ENCODE measurements around the gene OR5H1.

Gene OR5H1

DNA sequence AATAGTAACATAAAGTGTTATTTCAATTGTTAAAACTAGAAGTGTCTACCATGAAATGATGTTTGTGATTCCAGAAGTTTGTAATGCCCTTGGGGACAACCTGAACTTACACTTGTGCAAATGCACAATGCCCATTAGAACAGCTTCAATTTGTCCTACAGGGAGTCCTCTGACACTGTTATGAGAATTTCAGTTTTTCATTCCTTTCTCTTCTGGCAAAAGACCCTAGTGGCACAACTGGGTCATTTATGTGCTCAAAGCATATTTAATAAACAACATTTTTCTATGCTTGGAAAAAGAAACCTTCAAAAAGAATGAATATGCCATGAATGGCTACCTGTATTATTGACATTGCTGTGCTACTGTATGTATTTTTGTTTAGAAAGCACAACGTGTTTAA lies at the start of gene OR5H1:
Gene OR5H1 (plus strand): TSS at position 301 of the 400 bp plus-strand sequence. CDS start 1,977 bp downstream, outside the sequence.
- no peak within 1 kb of the TSS for H3K4me3 ChIP-seq (ENCODE audit: low read depth, low read length)
- ChIA-PET POLR2A (no interaction called here), CTCF (no interaction called here)
- TF ChIP-seq, protein P1, sequence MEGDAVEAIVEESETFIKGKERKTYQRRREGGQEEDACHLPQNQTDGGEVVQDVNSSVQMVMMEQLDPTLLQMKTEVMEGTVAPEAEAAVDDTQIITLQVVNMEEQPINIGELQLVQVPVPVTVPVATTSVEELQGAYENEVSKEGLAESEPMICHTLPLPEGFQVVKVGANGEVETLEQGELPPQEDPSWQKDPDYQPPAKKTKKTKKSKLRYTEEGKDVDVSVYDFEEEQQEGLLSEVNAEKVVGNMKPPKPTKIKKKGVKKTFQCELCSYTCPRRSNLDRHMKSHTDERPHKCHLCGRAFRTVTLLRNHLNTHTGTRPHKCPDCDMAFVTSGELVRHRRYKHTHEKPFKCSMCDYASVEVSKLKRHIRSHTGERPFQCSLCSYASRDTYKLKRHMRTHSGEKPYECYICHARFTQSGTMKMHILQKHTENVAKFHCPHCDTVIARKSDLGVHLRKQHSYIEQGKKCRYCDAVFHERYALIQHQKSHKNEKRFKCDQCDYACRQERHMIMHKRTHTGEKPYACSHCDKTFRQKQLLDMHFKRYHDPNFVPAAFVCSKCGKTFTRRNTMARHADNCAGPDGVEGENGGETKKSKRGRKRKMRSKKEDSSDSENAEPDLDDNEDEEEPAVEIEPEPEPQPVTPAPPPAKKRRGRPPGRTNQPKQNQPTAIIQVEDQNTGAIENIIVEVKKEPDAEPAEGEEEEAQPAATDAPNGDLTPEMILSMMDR (IDR thresholded peaks at IDR 0.05; ENCODE audit: insufficient read depth, low read length, missing control alignments), result no peak
- DNase-seq (ENCODE audit: low read depth, low spot score), result no peak

DNA sequence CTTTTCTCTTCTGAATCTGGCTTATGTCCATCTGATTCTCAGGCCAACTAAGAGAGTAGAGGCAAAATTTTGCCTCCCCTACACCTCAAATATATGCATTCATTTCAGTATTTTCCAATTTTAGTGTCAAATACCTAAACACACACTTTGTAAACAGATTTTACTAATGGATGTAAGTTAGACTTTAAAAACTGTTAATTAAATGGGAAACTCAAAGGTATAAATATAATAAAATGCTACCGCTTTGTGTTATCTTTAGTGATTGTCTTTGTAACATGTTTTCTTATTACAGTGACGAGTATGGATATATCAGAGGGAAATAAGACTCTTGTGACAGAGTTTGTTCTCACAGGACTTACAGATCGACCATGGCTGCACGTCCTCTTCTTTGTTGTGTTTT lies 43.6 kb upstream of the OR5H1 start, which contains the start of gene OR5AC2:
Gene OR5AC2 (plus strand): TSS at position 301 of the 400 bp plus-strand sequence. CDS start 0 bp downstream, at position 301.
- no peak for DNase-seq (ENCODE audit: low read depth, low spot score)
- ChIA-PET CTCF (no interaction called here), POLR2A (no interaction called here)
- TF ChIP-seq, protein P1 (IDR thresholded peaks at IDR 0.05; ENCODE audit: insufficient read depth, low read length, missing control alignments), result no peak
- no peak within 1 kb of the TSS for H3K4me3 ChIP-seq (ENCODE audit: low read depth, low read length)

DNA sequence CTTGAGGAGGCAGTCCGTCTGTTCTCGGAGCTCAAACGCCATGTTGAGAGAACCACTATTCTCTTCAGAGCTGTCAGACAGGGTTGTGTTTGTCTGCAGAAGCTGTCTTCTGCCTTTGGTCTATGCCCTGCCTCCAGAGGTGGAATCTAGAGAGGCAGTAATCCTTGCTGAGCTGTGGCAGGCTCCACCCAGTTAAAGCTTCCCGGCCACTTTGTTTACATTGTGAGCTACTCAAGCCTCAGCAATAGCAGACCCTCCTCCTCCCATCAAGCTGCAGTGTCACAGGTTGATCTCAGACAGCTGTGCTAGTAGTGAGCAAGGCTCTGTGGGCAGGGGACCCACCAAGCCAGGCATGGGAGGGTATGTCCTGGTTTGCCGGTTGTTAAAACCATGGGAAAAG lies 34.6 kb upstream of the OR5H1 start:
- CTCF ChIA-PET, result no interaction called here
- POLR2A ChIA-PET, result no interaction called here
- H3K4me3 ChIP-seq (ENCODE audit: low read depth, low read length), result no peak overlapping the region
- TF ChIP-seq, protein P1 (IDR thresholded peaks at IDR 0.05; ENCODE audit: insufficient read depth, low read length, missing control alignments), result no peak
- DNase-seq (ENCODE audit: low read depth, low spot score), result no peak

DNA sequence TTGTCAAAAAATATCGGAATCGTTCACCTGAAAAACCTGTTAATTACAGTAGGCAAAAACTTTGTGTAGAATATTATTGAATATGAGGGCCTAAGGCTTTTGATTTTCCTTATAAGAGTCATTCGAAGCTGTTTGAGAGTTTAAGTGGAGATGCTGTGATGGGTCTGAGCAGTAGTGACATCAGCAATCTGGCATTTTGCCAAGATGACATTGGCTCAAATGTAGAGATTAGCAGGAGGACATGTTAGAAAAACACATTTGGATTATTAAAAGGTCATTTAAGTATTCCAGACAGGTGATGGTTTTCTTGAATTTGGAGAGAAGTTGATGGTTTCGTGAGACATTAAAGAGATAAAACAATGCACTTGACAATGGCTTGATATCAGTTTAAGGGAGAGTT lies 30.7 kb upstream of the OR5H1 start:
- no peak for DNase-seq (ENCODE audit: low read depth, low spot score)
- TF ChIP-seq, protein P1 (IDR thresholded peaks at IDR 0.05; ENCODE audit: insufficient read depth, low read length, missing control alignments), result no peak
- ChIA-PET CTCF (no interaction called here), POLR2A (no interaction called here)
- H3K4me3 ChIP-seq (ENCODE audit: low read depth, low read length), result no peak overlapping the region

DNA sequence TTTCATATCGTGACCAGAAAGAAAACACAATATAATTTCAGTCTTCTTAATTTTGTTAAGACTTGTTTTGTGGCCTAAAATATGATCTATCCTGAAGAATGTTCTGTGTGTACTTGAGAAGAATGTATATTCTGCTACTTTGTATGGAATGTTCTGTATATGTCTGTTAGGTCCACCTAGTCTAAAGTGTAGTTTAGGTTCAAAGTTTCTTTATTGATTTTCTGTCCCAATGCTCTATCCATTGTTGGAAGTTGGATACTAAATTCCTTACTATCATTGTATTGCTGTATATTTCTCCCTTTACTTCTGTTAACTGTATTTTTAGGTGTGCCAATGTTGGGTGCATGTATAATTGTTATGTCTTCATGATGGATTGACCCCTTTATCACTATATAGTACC lies 22.4 kb upstream of the OR5H1 start:
- H3K4me3 ChIP-seq (ENCODE audit: low read depth, low read length), result no peak overlapping the region
- POLR2A ChIA-PET, result no interaction called here
- no peak for DNase-seq (ENCODE audit: low read depth, low spot score)
- TF ChIP-seq, protein P1 (IDR thresholded peaks at IDR 0.05; ENCODE audit: insufficient read depth, low read length, missing control alignments), result no peak
- CTCF ChIA-PET, result no interaction called here

DNA sequence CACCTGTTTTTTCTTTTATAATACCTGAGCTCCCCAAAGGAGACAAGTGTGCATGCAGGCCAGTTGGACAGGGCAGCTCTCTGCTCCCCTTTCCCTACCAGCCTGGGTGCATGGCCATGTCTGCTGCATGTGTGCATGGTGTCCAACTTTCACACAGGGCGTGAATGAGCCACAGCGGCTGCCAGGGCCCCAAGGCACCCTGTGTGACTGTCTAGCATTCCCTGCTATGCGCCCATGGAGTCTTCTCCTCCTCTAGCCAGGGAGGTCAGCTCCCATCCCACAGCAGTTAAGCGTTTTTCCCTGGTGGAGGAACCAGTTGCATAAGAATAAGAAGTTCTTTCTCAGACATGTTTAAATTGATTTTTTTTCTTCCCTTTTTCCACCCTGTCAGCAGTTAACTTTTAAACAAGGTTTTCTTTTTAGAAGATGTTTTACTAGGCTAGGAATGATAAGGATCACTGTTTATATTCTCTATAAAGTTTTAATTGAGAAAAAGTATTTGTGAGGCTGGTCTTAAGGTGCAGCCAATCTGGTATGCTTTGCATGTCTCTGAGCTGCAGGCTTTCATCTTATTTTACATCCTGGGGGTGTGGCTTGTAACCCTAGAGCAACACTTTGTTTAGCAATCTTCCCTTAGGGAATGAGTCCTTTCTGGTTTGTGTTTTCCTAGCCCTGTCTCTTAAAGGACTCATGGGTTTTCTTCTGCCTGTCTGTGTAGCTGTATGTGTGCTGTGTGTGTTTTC lies 20.5 kb upstream of the OR5H1 start:
- CTCF ChIA-PET, result no interaction called here
- POLR2A ChIA-PET, result no interaction called here

More for the DNA sequence above, 20.5 kb upstream of the OR5H1 start:
- H3K4me3 ChIP-seq (ENCODE audit: low read depth, low read length), result no peak overlapping the region
- TF ChIP-seq, protein P1 (IDR thresholded peaks at IDR 0.05; ENCODE audit: insufficient read depth, low read length, missing control alignments), result no peak
- no peak for DNase-seq (ENCODE audit: low read depth, low spot score)
